Upper lobe of left lung (tissue), 4 donors: Measurements from ENCODE around the gene ZNF367.

ENCODE experiments used
- CTCF ChIP-seq, 6 experiments: fragments of 450-650 bp in 4 of 6; fragments of 200-600 bp in 2 of 6; sonication (generic) in 2 of 6; IDR thresholded peaks; one replicate each; pipeline ENCODE4 v1.5.1; 2016 to 2019; ENCODE audit warnings: antibody characterized with exemption in 6 of 6
- POLR2A ChIP-seq, 4 donors: fragments of 450-650 bp; IDR thresholded peaks; one replicate each; pipeline ENCODE4 v1.5.1; 2016 to 2017; ENCODE audit warnings: antibody characterized with exemption in 4 of 4, mild to moderate bottlenecking in 2 of 4

- TF ChIP-seq POLR2A (IDR thresholded peaks at IDR 0.05) (no peak), CTCF (IDR thresholded peaks at IDR 0.05) (no peak)
These were observed 56.5 kb downstream of the ZNF367 start for GRCh38 chr9:96361668-96362067.
